HEK293T (cell line): ENCODE measurements around the gene WDR46.

Source experiments
- ARNT ChIP-seq: fragments of 450-650 bp; IDR thresholded peaks from 2 replicates; pipeline ENCODE4 v1.6.1; 2017; ENCODE audit warnings: mild to moderate bottlenecking
- CTBP1 ChIP-seq: fragments of 450-650 bp; IDR thresholded peaks from 2 replicates; pipeline ENCODE4 v1.6.1; 2016; ENCODE audit warnings: borderline replicate concordance
- ELF4 ChIP-seq: fragments of 450-650 bp; IDR thresholded peaks from 2 replicates; pipeline ENCODE4 v1.6.1; 2017; ENCODE audit warnings: antibody characterized with exemption
- FOXK2 ChIP-seq: fragments of 450-650 bp; IDR thresholded peaks from 2 replicates; pipeline ENCODE4 v1.6.1; 2016; ENCODE audit warnings: mild to moderate bottlenecking
- FOXM1 ChIP-seq: fragments of 450-650 bp; IDR thresholded peaks from 2 replicates; pipeline ENCODE4 v1.6.1; 2017; ENCODE audit warnings: mild to moderate bottlenecking, borderline replicate concordance
- HDGF ChIP-seq: fragments of 450-650 bp; IDR thresholded peaks from 2 replicates; pipeline ENCODE4 v1.6.1; 2017; ENCODE audit warnings: antibody characterized with exemption, borderline replicate concordance
- L3MBTL2 ChIP-seq: fragments of 450-650 bp; conservative IDR thresholded peaks from 2 replicates; pipeline ENCODE4 v1.6.1; 2016; ENCODE audit warnings: mild to moderate bottlenecking
- NFRKB ChIP-seq: fragments of 450-650 bp; IDR thresholded peaks from 2 replicates; pipeline ENCODE4 v1.6.1; 2016; ENCODE audit warnings: mild to moderate bottlenecking, moderate library complexity
- PKNOX1 ChIP-seq: fragments of 450-650 bp; IDR thresholded peaks from 2 replicates; pipeline ENCODE4 v1.6.1; 2016
- SP1 ChIP-seq: fragments of 450-650 bp; IDR thresholded peaks from 2 replicates; pipeline ENCODE4 v1.6.1; 2017
- SUZ12 ChIP-seq: fragments of 450-650 bp; IDR thresholded peaks from 2 replicates; pipeline ENCODE4 v1.6.1; 2016; ENCODE audit warnings: mild to moderate bottlenecking
- TARDBP ChIP-seq: fragments of 450-650 bp; IDR thresholded peaks from 2 replicates; pipeline ENCODE4 v1.6.1; 2016
- ZNF384 ChIP-seq: fragments of 450-650 bp; IDR thresholded peaks from 2 replicates; pipeline ENCODE4 v1.6.1; 2016

- no peak for TF ChIP-seq FOXK2
- TF ChIP-seq ARNT: no peak
- no peak for TF ChIP-seq FOXM1
- no peak for TF ChIP-seq SP1
- TF ChIP-seq SUZ12: no peak
- no peak for TF ChIP-seq PKNOX1
- no peak for TF ChIP-seq CTBP1
- TF ChIP-seq HDGF: no peak
- no peak for TF ChIP-seq ELF4
- no peak for TF ChIP-seq ZNF384
- TF ChIP-seq NFRKB: no peak
- no peak for TF ChIP-seq L3MBTL2
- no peak for TF ChIP-seq TARDBP
Observed at GRCh38 chr6:33336495-33336894, 47.5 kb upstream of the WDR46 start.
